Frontal cortex (tissue), 4 donors: ENCODE data around the gene SMAP1. TPM values are rescaled to one million over a fixed set of nuclear protein-coding genes. Genes with fewer than 3 reads are reported as not detected.

Source experiments
- DNase-seq, 2 donors: peaks; one replicate each; pipeline ENCODE4 v3.0.0; 2012; ENCODE audit warnings: low spot score in 2 of 2
- FAIRE-seq: peaks from 2 replicates; lab custom pipeline; 2012; peaks lifted over from hg19 to GRCh38; lab: Jason Lieb, UNC
- total RNA-seq: library from RNA; depleted of rRNA; stranded (reverse); fragments of >200 nt; gene quantifications from one replicate; pipeline ENCODE4 v1.2.3, GENCODE V29; 2014
- donor health status: control.
- donor health status: control.
- donor health status: control.

The SMAP1 gene
- total RNA-seq, 1 donor from 2014 or later: 71.3 TPM

- FAIRE-seq: no peak
- DNase-seq: no peak
Observed at GRCh38 chr6:70874181-70874913, 206.7 kb downstream of the SMAP1 start.

- no peak for FAIRE-seq
Observed at GRCh38 chr6:70879496-70879895, 211.8 kb downstream of the SMAP1 start.

GRCh38 chr6:70884074-70884983, 216.6 kb downstream of the SMAP1 start:
- DNase-seq: peak; percentile 29 to 68
- FAIRE-seq: no peak

More at GRCh38 chr6:70879496-70879895, 211.8 kb downstream of the SMAP1 start:
- DNase-seq: no peak

GRCh38 chr6:70886071-70886470, 218.4 kb downstream of the SMAP1 start:
- FAIRE-seq (no peak), DNase-seq (no peak)

- DNase-seq (no peak), FAIRE-seq (no peak)
Observed at GRCh38 chr6:70886661-70887060, 219.0 kb downstream of the SMAP1 start.

- DNase-seq (no peak), FAIRE-seq (no peak)
Observed at GRCh38 chr6:70889270-70889669, 221.6 kb downstream of the SMAP1 start.

- DNase-seq (no peak), FAIRE-seq (no peak)
Observed at GRCh38 chr6:70894001-70894400, 226.3 kb downstream of the SMAP1 start.

GRCh38 chr6:70900047-70900446, 232.4 kb downstream of the SMAP1 start:
- FAIRE-seq (no peak), DNase-seq (no peak)

- FAIRE-seq: no peak
Observed at GRCh38 chr6:70901324-70901723, 233.6 kb downstream of the SMAP1 start.

GRCh38 chr6:70903665-70904452, 236.2 kb downstream of the SMAP1 start:
- no peak for DNase-seq
- FAIRE-seq: no peak

More at GRCh38 chr6:70901324-70901723, 233.6 kb downstream of the SMAP1 start:
- DNase-seq: no peak

- FAIRE-seq (no peak), DNase-seq (no peak)
Observed at GRCh38 chr6:70905742-70906141, 238.1 kb downstream of the SMAP1 start.

Other genes starting within 250 kb of the SMAP1 start
- 33.4 TPM for gene SDHAF4, start 101.0 kb upstream of the SMAP1 start, total RNA-seq